Gastrocnemius medialis (tissue), 4 donors: ENCODE measurements around the gene NUTM1. TPM values are rescaled to one million over a fixed set of nuclear protein-coding genes. Genes with fewer than 3 reads are reported as not detected.

Source experiments
- ATAC-seq, 2 donors: fragments of 150-250 bp; one replicate each; pipeline ENCODE4 v1.9.1; 2016
- DNase-seq, 2 donors: peaks; one replicate each; pipeline ENCODE4 v3.0.0-alpha.2; 2019
- H3K27ac ChIP-seq, 4 donors: fragments of 200-600 bp; sonication (generic); 1 replicate in 1 of 4; 2 replicates in 3 of 4; pipeline ENCODE4 v1.5.1; 2016 to 2018; ENCODE audit warnings: mild to moderate bottlenecking in 2 of 4, moderate library complexity in 1 of 4
- H3K27me3 ChIP-seq, 3 donors: fragments of 200-600 bp; sonication (generic) in 2 of 3; 1 replicate in 1 of 3; 2 replicates in 2 of 3; pipeline versions ENCODE4 v1.5.1 to v1.6.0; 2016 to 2019; ENCODE audit warnings: mild to moderate bottlenecking in 1 of 3, moderate library complexity in 1 of 3
- H3K36me3 ChIP-seq, 2 donors: fragments of 200-600 bp; sonication (generic) in 1 of 2; one replicate each; pipeline ENCODE4 v1.5.1; 2017 to 2018
- H3K4me1 ChIP-seq, 2 donors: fragments of 200-600 bp; sonication (generic) in 1 of 2; one replicate each; pipeline ENCODE4 v1.5.1; 2016 to 2017; ENCODE audit warnings: mild to moderate bottlenecking in 2 of 2
- H3K4me3 ChIP-seq, 4 donors: fragments of 200-600 bp; sonication (generic) in 3 of 4; 1 replicate in 1 of 4; 2 replicates in 3 of 4; pipeline ENCODE4 v1.5.1; 2016 to 2019; ENCODE audit warnings: mild to moderate bottlenecking in 2 of 4
- H3K9me3 ChIP-seq, 3 donors: fragments of 200-600 bp; sonication (generic) in 2 of 3; 1 replicate in 1 of 3; 2 replicates in 2 of 3; pipeline ENCODE4 v1.5.1; 2016 to 2019
- POLR2A ChIP-seq, 2 donors: fragments of 450-650 bp; IDR thresholded peaks; one replicate each; pipeline ENCODE4 v1.6.1; 2017; ENCODE audit warnings: antibody characterized with exemption in 2 of 2, mild to moderate bottlenecking in 2 of 2, moderate library complexity in 2 of 2
- in situ Hi-C, 4 donors: fragments of 200-750 bp; cut with MboI; loops; one replicate each; pipeline versions ENCODE4 v1.15.0 to v1.8.0; 2017; ENCODE audit warnings: low sequenced_read_pairs in 4 of 4
- intact Hi-C: fragments of 100-400 bp; cut with DNase I; formaldehyde crosslinking; loops from one replicate; pipeline ENCODE4 v1.15.1; 2023; ENCODE audit warnings: low total_unique reads
- total RNA-seq, 4 donors: library from RNA; depleted of rRNA; stranded (reverse); fragments of >200 nt; gene quantifications; one replicate each; pipeline versions ENCODE4 v1.1.0 to v1.2.3, GENCODE V29; 2016
- TF ChIP-seq, protein P1 (sequence below), 5 experiments: fragments of 450-650 bp in 3 of 5; fragments of 200-600 bp in 2 of 5; sonication (generic) in 2 of 5; IDR thresholded peaks in 4 of 5; conservative IDR thresholded peaks in 1 of 5; 1 replicate in 4 of 5; 2 replicates in 1 of 5; pipeline ENCODE4 v1.5.1; 2016 to 2019; ENCODE audit warnings: antibody characterized with exemption in 5 of 5, mild to moderate bottlenecking in 3 of 5, moderate library complexity in 3 of 5

Gene NUTM1
- total RNA-seq, 4 donors from 2014 or later: not detected

DNA sequence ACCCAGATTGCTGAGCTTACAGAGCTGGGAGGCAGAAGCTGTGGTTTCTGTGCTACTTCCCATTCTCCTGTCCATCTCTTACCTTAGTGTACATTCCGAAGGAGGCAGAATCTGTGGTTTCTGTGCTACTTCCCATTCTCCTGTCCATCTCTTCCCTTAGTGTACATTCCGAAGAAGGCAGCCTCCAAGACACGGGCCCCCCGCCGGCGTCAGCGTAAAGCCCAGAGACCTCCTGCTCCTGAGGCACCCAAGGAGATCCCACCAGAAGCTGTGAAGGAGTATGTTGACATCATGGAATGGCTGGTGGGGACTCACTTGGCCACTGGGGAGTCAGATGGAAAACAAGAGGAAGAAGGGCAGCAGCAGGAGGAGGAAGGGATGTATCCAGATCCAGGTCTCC is 11.2 kb downstream of the NUTM1 start:
- no peak overlapping the region for H3K27ac ChIP-seq
- in situ Hi-C loops (loop anchor here in 1 of 4 donors (25.0 kb wide), 3 partner anchors 117 to 633 kb away; partner anchors contain the start of genes EMC4 and ZNF770), intact Hi-C loops (no loop called here)
- peaks cover 0 to 11% of the 10 kb centered on the region in 2 donors for H3K36me3 ChIP-seq
- TF ChIP-seq POLR2A (IDR thresholded peaks at IDR 0.05): no peak
- TF ChIP-seq, protein P1, sequence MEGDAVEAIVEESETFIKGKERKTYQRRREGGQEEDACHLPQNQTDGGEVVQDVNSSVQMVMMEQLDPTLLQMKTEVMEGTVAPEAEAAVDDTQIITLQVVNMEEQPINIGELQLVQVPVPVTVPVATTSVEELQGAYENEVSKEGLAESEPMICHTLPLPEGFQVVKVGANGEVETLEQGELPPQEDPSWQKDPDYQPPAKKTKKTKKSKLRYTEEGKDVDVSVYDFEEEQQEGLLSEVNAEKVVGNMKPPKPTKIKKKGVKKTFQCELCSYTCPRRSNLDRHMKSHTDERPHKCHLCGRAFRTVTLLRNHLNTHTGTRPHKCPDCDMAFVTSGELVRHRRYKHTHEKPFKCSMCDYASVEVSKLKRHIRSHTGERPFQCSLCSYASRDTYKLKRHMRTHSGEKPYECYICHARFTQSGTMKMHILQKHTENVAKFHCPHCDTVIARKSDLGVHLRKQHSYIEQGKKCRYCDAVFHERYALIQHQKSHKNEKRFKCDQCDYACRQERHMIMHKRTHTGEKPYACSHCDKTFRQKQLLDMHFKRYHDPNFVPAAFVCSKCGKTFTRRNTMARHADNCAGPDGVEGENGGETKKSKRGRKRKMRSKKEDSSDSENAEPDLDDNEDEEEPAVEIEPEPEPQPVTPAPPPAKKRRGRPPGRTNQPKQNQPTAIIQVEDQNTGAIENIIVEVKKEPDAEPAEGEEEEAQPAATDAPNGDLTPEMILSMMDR (IDR thresholded peaks at IDR 0.05 in 4 of 5, conservative IDR thresholded peaks at IDR 0.05 in 1 of 5): no peak
- H3K4me1 ChIP-seq: no peaks in the 10 kb centered on the region
- H3K9me3 ChIP-seq: no peaks in the 10 kb centered on the region
- no peak overlapping the region for H3K4me3 ChIP-seq
- no peaks in the 10 kb centered on the region for H3K27me3 ChIP-seq
- ATAC-seq: no peak
- no peak for DNase-seq

- TF ChIP-seq POLR2A (IDR thresholded peaks at IDR 0.05): no peak
- Histone ChIP-seq H3K27me3 (no peaks in the 10 kb centered on the region), H3K4me1 (no peaks in the 10 kb centered on the region), H3K27ac (no peak overlapping the region), H3K9me3 (no peaks in the 10 kb centered on the region), H3K36me3 (peaks cover 0 to 15% of the 10 kb centered on the region in 2 donors), H3K4me3 (no peak overlapping the region)
- no peak for DNase-seq
- in situ Hi-C loops: loop anchor here in 1 of 4 donors (25.0 kb wide), 3 partner anchors 118 to 632 kb away; partner anchors contain the start of genes EMC4 and ZNF770
- intact Hi-C loops: no loop called here
- ATAC-seq: no peak
These were observed 12.1 kb downstream of the NUTM1 start for GRCh38 chr15:34355241-34355640.

GRCh38 chr15:34357653-34358052 is 14.5 kb downstream of the NUTM1 start:
- ATAC-seq (no peak), DNase-seq (no peak)
- in situ Hi-C loops: loop anchor here in 1 of 4 donors (25.0 kb wide), 3 partner anchors 120 to 630 kb away; partner anchors contain the start of genes EMC4 and ZNF770
- intact Hi-C loops: no loop called here
- no peak overlapping the region for H3K4me3 ChIP-seq
- H3K36me3 ChIP-seq: peaks cover 0 to 15% of the 10 kb centered on the region in 2 donors
- no peaks in the 10 kb centered on the region for H3K27me3 ChIP-seq
- no peak overlapping the region for H3K27ac ChIP-seq
- TF ChIP-seq, protein P1 (IDR thresholded peaks at IDR 0.05 in 4 of 5, conservative IDR thresholded peaks at IDR 0.05 in 1 of 5): no peak
- TF ChIP-seq POLR2A (IDR thresholded peaks at IDR 0.05): no peak
- no peaks in the 10 kb centered on the region for H3K4me1 ChIP-seq
- H3K9me3 ChIP-seq: no peaks in the 10 kb centered on the region

DNA sequence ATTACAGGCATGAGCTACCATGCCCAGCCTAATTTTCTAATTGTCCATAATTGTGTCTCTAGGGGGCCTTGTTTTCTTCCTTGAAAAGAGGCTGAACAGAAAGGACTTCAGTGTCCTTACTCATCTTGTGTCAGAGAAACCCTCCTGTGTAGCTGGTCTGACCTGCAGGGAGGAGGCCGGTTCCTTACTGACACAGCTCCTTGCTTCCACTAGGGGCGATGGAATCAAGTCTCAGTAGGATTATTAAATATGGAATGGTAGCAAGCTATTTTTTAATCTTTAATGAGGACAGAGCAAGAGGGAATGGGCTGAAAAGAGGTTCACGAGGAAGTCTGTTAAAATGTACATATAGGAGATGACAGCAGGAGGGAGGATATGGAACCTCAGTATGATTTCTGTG is 15.3 kb downstream of the NUTM1 start:
- no peak for TF ChIP-seq POLR2A (IDR thresholded peaks at IDR 0.05)
- TF ChIP-seq, protein P1 (IDR thresholded peaks at IDR 0.05 in 4 of 5, conservative IDR thresholded peaks at IDR 0.05 in 1 of 5): no peak
- intact Hi-C loops: no loop called here
- no peak for ATAC-seq
- Histone ChIP-seq H3K4me3 (no peak overlapping the region), H3K27me3 (no peaks in the 10 kb centered on the region), H3K36me3 (peaks cover 0 to 15% of the 10 kb centered on the region in 2 donors), H3K4me1 (no peaks in the 10 kb centered on the region), H3K27ac (no peak overlapping the region), H3K9me3 (no peaks in the 10 kb centered on the region)
- no peak for DNase-seq
- in situ Hi-C loops: loop anchor here in 1 of 4 donors (25.0 kb wide), 3 partner anchors 121 to 629 kb away; partner anchors contain the start of genes EMC4 and ZNF770

- ATAC-seq: no peak
- in situ Hi-C loops (loop anchor here in 1 of 4 donors (25.0 kb wide), 3 partner anchors 122 to 628 kb away; partner anchors contain the start of genes EMC4 and ZNF770), intact Hi-C loops (no loop called here)
- Histone ChIP-seq H3K36me3 (peaks cover 0 to 15% of the 10 kb centered on the region in 2 donors), H3K4me1 (no peaks in the 10 kb centered on the region), H3K27ac (no peak overlapping the region), H3K4me3 (no peak overlapping the region), H3K27me3 (no peaks in the 10 kb centered on the region), H3K9me3 (no peaks in the 10 kb centered on the region)
- DNase-seq: no peak
- no peak for TF ChIP-seq POLR2A (IDR thresholded peaks at IDR 0.05)
These were observed 15.8 kb downstream of the NUTM1 start for GRCh38 chr15:34358948-34359347.
